Measurements from ENCODE around the gene TSPEAR. TPM values are rescaled to one million over a fixed set of nuclear protein-coding genes. Genes with fewer than 3 reads are reported as not detected.

The TSPEAR gene
- total RNA-seq, 2 donors from 2014 or later = 1.5 to 6.0 TPM

DNA sequence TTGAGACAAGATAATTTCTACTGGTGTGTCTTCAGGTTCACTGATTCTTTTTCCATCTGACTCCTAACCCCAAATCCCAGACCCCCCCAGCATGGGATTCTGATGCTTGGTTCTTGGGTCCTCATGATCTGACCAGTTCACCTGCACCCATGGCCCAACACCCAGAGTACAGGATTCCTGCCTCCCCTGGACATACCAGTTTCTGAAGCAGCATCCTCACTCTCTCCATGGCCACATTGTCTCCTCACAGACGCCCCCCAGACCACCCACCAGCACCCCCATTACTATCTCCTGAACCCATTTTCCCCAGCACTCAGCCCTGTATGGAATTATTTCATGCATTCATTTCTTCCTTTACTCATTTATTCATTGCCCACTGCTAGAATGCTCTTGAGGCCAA is 54.5 kb downstream of the TSPEAR start:
- TF ChIP-seq, protein P1, sequence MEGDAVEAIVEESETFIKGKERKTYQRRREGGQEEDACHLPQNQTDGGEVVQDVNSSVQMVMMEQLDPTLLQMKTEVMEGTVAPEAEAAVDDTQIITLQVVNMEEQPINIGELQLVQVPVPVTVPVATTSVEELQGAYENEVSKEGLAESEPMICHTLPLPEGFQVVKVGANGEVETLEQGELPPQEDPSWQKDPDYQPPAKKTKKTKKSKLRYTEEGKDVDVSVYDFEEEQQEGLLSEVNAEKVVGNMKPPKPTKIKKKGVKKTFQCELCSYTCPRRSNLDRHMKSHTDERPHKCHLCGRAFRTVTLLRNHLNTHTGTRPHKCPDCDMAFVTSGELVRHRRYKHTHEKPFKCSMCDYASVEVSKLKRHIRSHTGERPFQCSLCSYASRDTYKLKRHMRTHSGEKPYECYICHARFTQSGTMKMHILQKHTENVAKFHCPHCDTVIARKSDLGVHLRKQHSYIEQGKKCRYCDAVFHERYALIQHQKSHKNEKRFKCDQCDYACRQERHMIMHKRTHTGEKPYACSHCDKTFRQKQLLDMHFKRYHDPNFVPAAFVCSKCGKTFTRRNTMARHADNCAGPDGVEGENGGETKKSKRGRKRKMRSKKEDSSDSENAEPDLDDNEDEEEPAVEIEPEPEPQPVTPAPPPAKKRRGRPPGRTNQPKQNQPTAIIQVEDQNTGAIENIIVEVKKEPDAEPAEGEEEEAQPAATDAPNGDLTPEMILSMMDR (conservative IDR thresholded peaks at IDR 0.05) = no peak
- Mint-ChIP-seq H3K4me3 (no peak overlapping the region), H3K27ac (no peak overlapping the region), H3K4me1 (peaks cover 10% of the 10 kb centered on the region), H3K27me3 (ENCODE audit: insufficient read depth) (peaks cover 4% of the 10 kb centered on the region), H3K36me3 (ENCODE audit: low read depth) (no peaks in the 10 kb centered on the region), H3K9me3 (peaks cover 16% of the 10 kb centered on the region)
- no peaks in the 10 kb centered on the region for H3K4me1 ChIP-seq (ENCODE audit: control insufficient read depth, insufficient read depth, low read length)
- WGBS, 2 experiments (ENCODE audit: insufficient coverage in 1 of 2, insufficient read length in 1 of 2) = 76 to 80% methylated on average over 1 of the region's 1 CpG
- DNase-seq = no peak
- H3K4me3 ChIP-seq (ENCODE audit: low read length) = no peak overlapping the region
- no peak overlapping the region for H3K9ac ChIP-seq (ENCODE audit: extremely low read depth, low read length, poor library complexity, severe bottlenecking)
- H3K27me3 ChIP-seq (ENCODE audit: control insufficient read depth, insufficient read depth, low read length, poor library complexity, severe bottlenecking) = no peaks in the 10 kb centered on the region
- H3K9me3 ChIP-seq (ENCODE audit: control insufficient read depth, low read length) = peaks cover 6% of the 10 kb centered on the region
- H3K27ac ChIP-seq (ENCODE audit: low read depth, low read length) = no peak overlapping the region
- H3K36me3 ChIP-seq (ENCODE audit: control insufficient read depth, insufficient read depth, low read length) = no peaks in the 10 kb centered on the region

GRCh38 chr21:44654576-44655175 is 56.7 kb downstream of the TSPEAR start, which contains the start of gene KRTAP12-4:
KRTAP12-4 (minus strand) TSS chr21:44654659; CDS start chr21:44654614, 45 bp downstream.
- H3K9me3 Mint-ChIP-seq = peaks cover 8% of the 10 kb centered on the region
- H3K36me3 Mint-ChIP-seq (ENCODE audit: low read depth) = no peaks in the 10 kb centered on the region
- peaks cover 6% of the 10 kb centered on the region for H3K4me1 Mint-ChIP-seq
- Histone ChIP-seq H3K36me3 (ENCODE audit: control insufficient read depth, insufficient read depth, low read length) (no peaks in the 10 kb centered on the region), H3K27ac (ENCODE audit: low read depth, low read length) (no peak within 1 kb of the TSS), H3K9me3 (ENCODE audit: control insufficient read depth, low read length) (peaks cover 6% of the 10 kb centered on the region), H3K9ac (ENCODE audit: extremely low read depth, low read length, poor library complexity, severe bottlenecking) (no peak within 1 kb of the TSS), H3K27me3 (ENCODE audit: control insufficient read depth, insufficient read depth, low read length, poor library complexity, severe bottlenecking) (no peaks in the 10 kb centered on the region), H3K4me3 (ENCODE audit: low read length) (no peak within 1 kb of the TSS), H3K4me1 (ENCODE audit: control insufficient read depth, insufficient read depth, low read length) (no peaks in the 10 kb centered on the region)
- H3K27ac Mint-ChIP-seq = no peak within 1 kb of the TSS
- peaks cover 4% of the 10 kb centered on the region for H3K27me3 Mint-ChIP-seq (ENCODE audit: insufficient read depth)
- H3K4me3 Mint-ChIP-seq = no peak within 1 kb of the TSS
- no peak for DNase-seq
- TF ChIP-seq, protein P1 (conservative IDR thresholded peaks at IDR 0.05) = no peak
- 92 to 98% methylated on average over 4 to 9 of the region's 9 CpGs for WGBS, 2 experiments (ENCODE audit: insufficient coverage in 1 of 2, insufficient read length in 1 of 2)

GRCh38 chr21:44653656-44654575 is 57.5 kb downstream of the TSPEAR start:
- Histone ChIP-seq H3K4me3 (ENCODE audit: low read length) (no peak overlapping the region), H3K9ac (ENCODE audit: extremely low read depth, low read length, poor library complexity, severe bottlenecking) (no peak overlapping the region), H3K27ac (ENCODE audit: low read depth, low read length) (no peak overlapping the region), H3K4me1 (ENCODE audit: control insufficient read depth, insufficient read depth, low read length) (no peaks in the 10 kb centered on the region), H3K27me3 (ENCODE audit: control insufficient read depth, insufficient read depth, low read length, poor library complexity, severe bottlenecking) (no peaks in the 10 kb centered on the region), H3K36me3 (ENCODE audit: control insufficient read depth, insufficient read depth, low read length) (no peaks in the 10 kb centered on the region), H3K9me3 (ENCODE audit: control insufficient read depth, low read length) (peaks cover 6% of the 10 kb centered on the region)
- peaks cover 3% of the 10 kb centered on the region for H3K4me1 Mint-ChIP-seq
- 88 to 92% methylated on average over 15 to 17 of the region's 17 CpGs for WGBS, 2 experiments (ENCODE audit: insufficient coverage in 1 of 2, insufficient read length in 1 of 2)
- peaks cover 4% of the 10 kb centered on the region for H3K27me3 Mint-ChIP-seq (ENCODE audit: insufficient read depth)
- H3K36me3 Mint-ChIP-seq (ENCODE audit: low read depth) = no peaks in the 10 kb centered on the region
- no peak for DNase-seq
- no peak overlapping the region for H3K27ac Mint-ChIP-seq
- TF ChIP-seq, protein P1 (conservative IDR thresholded peaks at IDR 0.05) = no peak
- H3K4me3 Mint-ChIP-seq = no peak overlapping the region
- peaks cover 8% of the 10 kb centered on the region for H3K9me3 Mint-ChIP-seq

Data from endodermal cell (in vitro differentiated cells).